NCI-H526 treated with DMSO at 0.1 percent for 48 hours (cell line): Measurements from ENCODE around the gene SLC35E2B.
"Not testable (repeated sequence)": the region's sequence is repeated elsewhere in the genome, so short reads cannot be mapped to it uniquely, and the experiment has no call there.

ENCODE experiments used
- DNase-seq: peaks from one replicate; lab custom pipeline; 2025; lab: John Stamatoyannopoulos, UW

Gene SLC35E2B

GRCh38 chr1:1638528-1638927, 54.1 kb downstream of the SLC35E2B start:
- DNase-seq = not testable (repeated sequence)

- DNase-seq = not testable (repeated sequence)
Measured at GRCh38 chr1:1637479-1637875, 55.1 kb downstream of the SLC35E2B start.

GRCh38 chr1:1636621-1637478, 55.7 kb downstream of the SLC35E2B start:
- DNase-seq = not testable (repeated sequence)

- DNase-seq = not testable (repeated sequence)
Measured at GRCh38 chr1:1634613-1635012, 58.0 kb downstream of the SLC35E2B start.

GRCh38 chr1:1633409-1633808, 59.2 kb downstream of the SLC35E2B start:
- DNase-seq = not testable (repeated sequence)

- no peak for DNase-seq
Measured at GRCh38 chr1:1631782-1632420, 60.7 kb downstream of the SLC35E2B start, which contains the start of gene MMP23B. Gene MMP23B (plus strand): TSS chr1:1632173. CDS start chr1:1632219, 46 bp downstream.

GRCh38 chr1:1630965-1631781, 61.4 kb downstream of the SLC35E2B start:
- DNase-seq = no peak

GRCh38 chr1:1630191-1630964, 62.2 kb downstream of the SLC35E2B start:
- peak; percentile 81 for DNase-seq

GRCh38 chr1:1629430-1630190, 63.0 kb downstream of the SLC35E2B start:
- no peak for DNase-seq

GRCh38 chr1:1628754-1629429, 63.7 kb downstream of the SLC35E2B start:
- DNase-seq = no peak

- no peak for DNase-seq
Measured at GRCh38 chr1:1627829-1628753, 64.5 kb downstream of the SLC35E2B start.

- DNase-seq = no peak
Measured at GRCh38 chr1:1627261-1627828, 65.2 kb downstream of the SLC35E2B start.

GRCh38 chr1:1626207-1627141, 66.1 kb downstream of the SLC35E2B start:
- DNase-seq = no peak

- no peak for DNase-seq
Measured at GRCh38 chr1:1625824-1626206, 66.8 kb downstream of the SLC35E2B start.

- DNase-seq = no peak
Measured at GRCh38 chr1:1625404-1625775, 67.2 kb downstream of the SLC35E2B start.

- no peak for DNase-seq
Measured at GRCh38 chr1:1624443-1625403, 67.9 kb downstream of the SLC35E2B start.
